LHCN-M2 (cell line): ENCODE data around the gene PTOV1. TPM values are rescaled to one million over a fixed set of nuclear protein-coding genes. Genes with fewer than 3 reads are reported as not detected.

Source experiments
- DNase-seq: peaks from one replicate; pipeline ENCODE4 v3.0.0-alpha.2; 2012; ENCODE audit warnings: low read depth
- total RNA-seq: library from RNA; depleted of rRNA; stranded (reverse); fragments of >200 nt; gene quantifications from 2 replicates; pipeline ENCODE4 v1.2.3, GENCODE V29; 2014

Gene PTOV1
- total RNA-seq, 1 experiment from 2014 or later, result 93.5 TPM

GRCh38 chr19:49858088-49858985 lies 7.4 kb downstream of the PTOV1 start:
- DNase-seq, result peak; percentile 70

GRCh38 chr19:49859682-49860335 lies 8.8 kb downstream of the PTOV1 start:
- no peak for DNase-seq

GRCh38 chr19:49860336-49861102 lies 9.6 kb downstream of the PTOV1 start:
- no peak for DNase-seq

- no peak for DNase-seq
Measured at GRCh38 chr19:49861107-49861506, 10.1 kb downstream of the PTOV1 start.

GRCh38 chr19:49861541-49862378 lies 10.8 kb downstream of the PTOV1 start:
- DNase-seq, result no peak

- DNase-seq, result no peak
Measured at GRCh38 chr19:49862391-49863253, 11.7 kb downstream of the PTOV1 start.

GRCh38 chr19:49863254-49863934 lies 12.4 kb downstream of the PTOV1 start:
- DNase-seq, result no peak

- no peak for DNase-seq
Measured at GRCh38 chr19:49863935-49864320, 13.0 kb downstream of the PTOV1 start.

- no peak for DNase-seq
Measured at GRCh38 chr19:49864890-49865289, 13.9 kb downstream of the PTOV1 start.

GRCh38 chr19:49866933-49867782 lies 16.2 kb downstream of the PTOV1 start, which contains the start of gene PNKP:
Gene PNKP (minus strand): TSS chr19:49867576. CDS start chr19:49867204, 372 bp downstream.
- DNase-seq, result peak; percentile 90

- DNase-seq, result no peak
Measured at GRCh38 chr19:49869009-49869483, 18.1 kb downstream of the PTOV1 start.

- peak; percentile 100 for DNase-seq
Measured at GRCh38 chr19:49869484-49870308, 18.7 kb downstream of the PTOV1 start.

GRCh38 chr19:49870309-49870901 lies 19.4 kb downstream of the PTOV1 start:
- no peak for DNase-seq

- DNase-seq, result no peak
Measured at GRCh38 chr19:49871349-49871985, 20.5 kb downstream of the PTOV1 start.

GRCh38 chr19:49872245-49873128 lies 21.5 kb downstream of the PTOV1 start:
- DNase-seq, result no peak

GRCh38 chr19:49873129-49873521 lies 22.2 kb downstream of the PTOV1 start:
- no peak for DNase-seq
